Measurements from ENCODE around the gene TRIM49. TPM values are rescaled to one million over a fixed set of nuclear protein-coding genes. Genes with fewer than 3 reads are reported as not detected.
"Not testable (repeated sequence)": the region's sequence is repeated elsewhere in the genome, so short reads cannot be mapped to it uniquely, and the experiment has no call there.

Gene TRIM49
- not detected for total RNA-seq
- long read RNA-seq = 0 reads

- ATAC-seq (ENCODE audit: poor library complexity); DNase-seq; intact Hi-C loops (cut with DNase I): not testable (repeated sequence)
Measured at GRCh38 chr11:89808475-89808874, at the start of gene TRIM49. TRIM49 (minus strand) TSS chr11:89808575; CDS start chr11:89804469, 4,106 bp downstream.

GRCh38 chr11:89826694-89827093 lies 18.3 kb upstream of the TRIM49 start:
- DNase-seq; intact Hi-C loops (cut with DNase I); ATAC-seq (ENCODE audit: poor library complexity): not testable (repeated sequence)

- ATAC-seq (ENCODE audit: poor library complexity); intact Hi-C loops (cut with DNase I); DNase-seq: not testable (repeated sequence)
Measured at GRCh38 chr11:89820008-89820407, 11.6 kb upstream of the TRIM49 start.

- peak; percentile 21 for DNase-seq
- intact Hi-C loops (cut with DNase I); ATAC-seq (ENCODE audit: poor library complexity): not testable (repeated sequence)
Measured at GRCh38 chr11:89813535-89813934, 5.2 kb upstream of the TRIM49 start.

GRCh38 chr11:89787506-89788063 lies 20.8 kb downstream of the TRIM49 start:
- ATAC-seq (ENCODE audit: poor library complexity); intact Hi-C loops (cut with DNase I); DNase-seq: not testable (repeated sequence)

DNA sequence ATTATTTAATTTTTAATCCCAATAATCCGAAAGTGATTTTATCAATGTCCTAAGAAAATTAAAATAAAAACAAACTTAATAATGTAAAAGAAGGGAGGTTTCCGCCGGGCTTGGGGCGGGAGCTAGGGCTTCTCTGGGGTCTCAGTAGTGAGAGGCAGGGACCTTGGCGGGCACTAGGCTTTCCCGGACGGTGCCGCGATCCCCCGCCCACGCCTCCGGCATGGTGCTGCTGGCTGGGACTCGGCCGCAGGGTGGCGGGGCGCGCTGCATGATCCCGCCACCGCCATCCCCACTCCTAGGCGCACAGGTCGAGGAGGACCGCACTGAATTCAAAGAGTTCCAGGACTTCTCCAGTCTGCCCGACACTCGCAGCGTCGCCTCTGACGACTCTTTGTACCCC lies 22.6 kb downstream of the TRIM49 start:
- intact Hi-C loops (cut with DNase I); DNase-seq; ATAC-seq (ENCODE audit: poor library complexity): not testable (repeated sequence)

DNA sequence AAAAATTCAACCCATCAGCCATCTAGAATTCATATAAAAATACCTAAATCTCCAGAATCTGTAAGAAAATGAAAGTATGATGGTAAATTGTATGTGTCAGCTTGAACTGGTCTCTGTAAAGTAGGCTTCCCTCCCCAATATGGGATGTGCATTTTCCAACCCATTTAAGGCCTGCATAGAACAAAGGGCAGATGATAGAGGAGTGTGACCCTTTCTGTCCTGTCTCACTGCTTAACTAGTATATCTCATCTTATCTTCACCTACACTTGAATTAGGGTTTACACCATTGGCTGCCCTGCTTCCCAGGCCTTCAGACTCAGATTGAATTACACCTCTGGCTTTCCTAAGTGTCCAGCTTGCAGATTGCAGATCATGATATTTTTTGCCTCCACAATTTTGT lies 57.6 kb downstream of the TRIM49 start:
- intact Hi-C loops (cut with DNase I); DNase-seq; ATAC-seq (ENCODE audit: poor library complexity): not testable (repeated sequence)

Other genes with a start within 250 kb of the TRIM49 start
- not detected for gene TRIM77, start 98.3 kb downstream of the TRIM49 start, total RNA-seq
- not detected for gene TRIM64B, start 69.9 kb upstream of the TRIM49 start, total RNA-seq
- not detected for gene TRIM49D1, start 113.7 kb upstream of the TRIM49 start, total RNA-seq
- not detected for gene TRIM49D2, start 115.5 kb upstream of the TRIM49 start, total RNA-seq
- not detected for gene TRIM64, start 157.5 kb upstream of the TRIM49 start, total RNA-seq
- gene TRIM49C, start 222.5 kb upstream of the TRIM49 start, total RNA-seq = not detected

All from Right ventricle myocardium superior (tissue), 1 donor.